ENCODE measurements around the gene EXT2.

DNA sequence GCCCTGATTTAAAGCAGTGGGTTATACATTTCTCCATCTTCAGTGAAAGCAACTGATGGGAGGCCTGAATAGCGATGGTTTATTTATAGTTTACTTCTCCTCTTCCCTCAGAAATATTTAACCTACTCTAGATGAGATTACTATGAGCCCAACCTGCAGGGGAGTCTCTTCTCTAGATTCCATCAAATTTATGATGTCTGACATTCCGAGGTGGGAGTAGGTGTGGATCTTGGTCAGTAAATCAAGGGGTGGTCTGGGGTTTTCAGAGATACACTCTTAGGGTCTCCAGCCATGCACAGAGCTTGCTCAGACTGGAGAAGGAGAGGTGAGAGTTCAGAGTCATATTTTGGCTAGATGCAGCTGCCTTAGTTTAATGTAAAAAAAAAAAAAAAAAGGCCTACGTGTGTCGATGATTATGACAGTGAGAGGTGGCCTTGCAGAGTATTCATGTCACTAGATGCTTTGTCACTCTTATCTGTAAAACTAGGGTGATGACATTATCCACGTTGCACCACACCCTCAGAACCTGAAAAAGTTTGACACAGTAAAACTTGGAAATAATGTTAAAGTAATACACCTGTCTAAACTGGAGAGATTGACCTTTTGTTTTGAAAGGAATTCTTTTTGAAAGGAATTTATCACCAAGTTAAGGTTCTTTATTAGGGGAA, 81.2 kb downstream of the EXT2 start:
- TF ChIP-seq, protein P1, sequence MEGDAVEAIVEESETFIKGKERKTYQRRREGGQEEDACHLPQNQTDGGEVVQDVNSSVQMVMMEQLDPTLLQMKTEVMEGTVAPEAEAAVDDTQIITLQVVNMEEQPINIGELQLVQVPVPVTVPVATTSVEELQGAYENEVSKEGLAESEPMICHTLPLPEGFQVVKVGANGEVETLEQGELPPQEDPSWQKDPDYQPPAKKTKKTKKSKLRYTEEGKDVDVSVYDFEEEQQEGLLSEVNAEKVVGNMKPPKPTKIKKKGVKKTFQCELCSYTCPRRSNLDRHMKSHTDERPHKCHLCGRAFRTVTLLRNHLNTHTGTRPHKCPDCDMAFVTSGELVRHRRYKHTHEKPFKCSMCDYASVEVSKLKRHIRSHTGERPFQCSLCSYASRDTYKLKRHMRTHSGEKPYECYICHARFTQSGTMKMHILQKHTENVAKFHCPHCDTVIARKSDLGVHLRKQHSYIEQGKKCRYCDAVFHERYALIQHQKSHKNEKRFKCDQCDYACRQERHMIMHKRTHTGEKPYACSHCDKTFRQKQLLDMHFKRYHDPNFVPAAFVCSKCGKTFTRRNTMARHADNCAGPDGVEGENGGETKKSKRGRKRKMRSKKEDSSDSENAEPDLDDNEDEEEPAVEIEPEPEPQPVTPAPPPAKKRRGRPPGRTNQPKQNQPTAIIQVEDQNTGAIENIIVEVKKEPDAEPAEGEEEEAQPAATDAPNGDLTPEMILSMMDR (conservative IDR thresholded peaks at IDR 0.05) = no peak
- no peak for TF ChIP-seq ZFX (IDR thresholded peaks at IDR 0.05)

All from C4-2B (cell line).